Esophagus squamous epithelium (tissue), 5 donors: ENCODE data around the gene RGN. TPM values are rescaled to one million over a fixed set of nuclear protein-coding genes. Genes with fewer than 3 reads are reported as not detected.

Experiments used
- DNase-seq: peaks from one replicate; lab custom pipeline; 2025; lab: John Stamatoyannopoulos, UW
- H3K27ac ChIP-seq, 4 donors: fragments of 200-600 bp; sonication (generic); one replicate each; pipeline ENCODE4 v1.5.1; 2016 to 2019; ENCODE audit warnings: mild to moderate bottlenecking in 1 of 4
- H3K27me3 ChIP-seq, 4 donors: fragments of 200-600 bp; sonication (generic); 1 replicate in 3 of 4; 2 replicates in 1 of 4; pipeline versions ENCODE4 v1.5.1 to v1.6.0; 2017 to 2021; ENCODE audit warnings: antibody characterized with exemption in 1 of 4
- H3K36me3 ChIP-seq, 3 donors: fragments of 200-600 bp; sonication (generic); one replicate each; pipeline ENCODE4 v1.5.1; 2016 to 2019
- H3K4me1 ChIP-seq, 3 donors: fragments of 200-600 bp; sonication (generic); one replicate each; pipeline ENCODE4 v1.5.1; 2017 to 2019
- H3K4me3 ChIP-seq, 4 donors: fragments of 200-600 bp; sonication (generic); 1 replicate in 3 of 4; 2 replicates in 1 of 4; pipeline ENCODE4 v1.5.1; 2016 to 2019; ENCODE audit warnings: mild to moderate bottlenecking in 2 of 4, moderate library complexity in 1 of 4
- H3K9me3 ChIP-seq, 3 donors: fragments of 200-600 bp; sonication (generic); one replicate each; pipeline ENCODE4 v1.5.1; 2016 to 2019
- POLR2A ChIP-seq, 4 donors: fragments of 450-650 bp; IDR thresholded peaks; one replicate each; pipeline ENCODE4 v1.6.1; 2017; ENCODE audit warnings: antibody characterized with exemption in 4 of 4, mild to moderate bottlenecking in 4 of 4, moderate library complexity in 3 of 4
- WGBS, 2 donors: methylation state at CpG; one replicate each; pipeline ENCODE4 v1.1.5; 2018; 5-methylcytosine and 5-hydroxymethylcytosine counted together
- intact Hi-C: fragments of 100-400 bp; cut with DNase I; formaldehyde crosslinking; loops from one replicate; pipeline ENCODE4 v1.15.0; 2022
- total RNA-seq, 4 donors: library from RNA; depleted of rRNA; stranded (reverse); fragments of >200 nt; gene quantifications; one replicate each; pipeline ENCODE4 v1.1.0, GENCODE V29; 2016
- TF ChIP-seq, protein P1 (sequence below), 6 experiments: fragments of 450-650 bp in 4 of 6; fragments of 200-600 bp in 2 of 6; sonication (generic) in 2 of 6; IDR thresholded peaks; one replicate each; pipeline ENCODE4 v1.5.1; 2016 to 2019; ENCODE audit warnings: antibody characterized with exemption in 6 of 6, mild to moderate bottlenecking in 4 of 6, moderate library complexity in 4 of 6
- donor health status: DM: yes; HTN: yes; CAD: no.

Gene RGN
- total RNA-seq, 4 donors from 2014 or later, result 0.44 to 3.8 (median 0.75) TPM; not detected in 1

- H3K27me3 ChIP-seq, result no peaks in the 10 kb centered on the region
These were observed 17.5 kb upstream of the RGN start for GRCh38 chrX:47060708-47061107.

GRCh38 chrX:47061238-47061919 lies 16.9 kb upstream of the RGN start:
- no peak for TF ChIP-seq POLR2A (IDR thresholded peaks at IDR 0.05)
- TF ChIP-seq, protein P1, sequence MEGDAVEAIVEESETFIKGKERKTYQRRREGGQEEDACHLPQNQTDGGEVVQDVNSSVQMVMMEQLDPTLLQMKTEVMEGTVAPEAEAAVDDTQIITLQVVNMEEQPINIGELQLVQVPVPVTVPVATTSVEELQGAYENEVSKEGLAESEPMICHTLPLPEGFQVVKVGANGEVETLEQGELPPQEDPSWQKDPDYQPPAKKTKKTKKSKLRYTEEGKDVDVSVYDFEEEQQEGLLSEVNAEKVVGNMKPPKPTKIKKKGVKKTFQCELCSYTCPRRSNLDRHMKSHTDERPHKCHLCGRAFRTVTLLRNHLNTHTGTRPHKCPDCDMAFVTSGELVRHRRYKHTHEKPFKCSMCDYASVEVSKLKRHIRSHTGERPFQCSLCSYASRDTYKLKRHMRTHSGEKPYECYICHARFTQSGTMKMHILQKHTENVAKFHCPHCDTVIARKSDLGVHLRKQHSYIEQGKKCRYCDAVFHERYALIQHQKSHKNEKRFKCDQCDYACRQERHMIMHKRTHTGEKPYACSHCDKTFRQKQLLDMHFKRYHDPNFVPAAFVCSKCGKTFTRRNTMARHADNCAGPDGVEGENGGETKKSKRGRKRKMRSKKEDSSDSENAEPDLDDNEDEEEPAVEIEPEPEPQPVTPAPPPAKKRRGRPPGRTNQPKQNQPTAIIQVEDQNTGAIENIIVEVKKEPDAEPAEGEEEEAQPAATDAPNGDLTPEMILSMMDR (IDR thresholded peaks at IDR 0.05), result no peak

More at GRCh38 chrX:47060708-47061107, 17.5 kb upstream of the RGN start:
- 53 to 55% methylated on average over 2 of the region's 2 CpGs for WGBS, 2 donors
- intact Hi-C loops, result no loop called here
- Histone ChIP-seq H3K27ac (no peak overlapping the region), H3K36me3 (peaks cover 0 to 21% (median 0%) of the 10 kb centered on the region in 3 donors), H3K4me3 (no peak overlapping the region), H3K9me3 (no peaks in the 10 kb centered on the region), H3K4me1 (no peaks in the 10 kb centered on the region)
- TF ChIP-seq, protein P1 (IDR thresholded peaks at IDR 0.05), result no peak
- no peak for TF ChIP-seq POLR2A (IDR thresholded peaks at IDR 0.05)
- no peak for DNase-seq

GRCh38 chrX:47063179-47063578 lies 15.1 kb upstream of the RGN start:
- H3K27ac ChIP-seq, result no peak overlapping the region
- H3K9me3 ChIP-seq, result no peaks in the 10 kb centered on the region
- 44 to 100% methylated on average over 1 to 2 of the region's 2 CpGs for WGBS, 2 donors
- no peak for TF ChIP-seq POLR2A (IDR thresholded peaks at IDR 0.05)
- TF ChIP-seq, protein P1 (IDR thresholded peaks at IDR 0.05), result no peak
- H3K27me3 ChIP-seq, result no peaks in the 10 kb centered on the region
- no peaks in the 10 kb centered on the region for H3K4me1 ChIP-seq
- H3K4me3 ChIP-seq, result no peak overlapping the region
- H3K36me3 ChIP-seq, result peaks cover 0 to 13% (median 0%) of the 10 kb centered on the region in 3 donors
- intact Hi-C loops, result no loop called here
- no peak for DNase-seq

More at GRCh38 chrX:47061238-47061919, 16.9 kb upstream of the RGN start:
- no peak for DNase-seq
- Histone ChIP-seq H3K4me1 (no peaks in the 10 kb centered on the region), H3K27me3 (no peaks in the 10 kb centered on the region), H3K4me3 (no peak overlapping the region), H3K27ac (no peak overlapping the region), H3K36me3 (peaks cover 0 to 21% (median 0%) of the 10 kb centered on the region in 3 donors), H3K9me3 (no peaks in the 10 kb centered on the region)
- 75 to 100% methylated on average over 2 of the region's 2 CpGs for WGBS, 2 donors
- intact Hi-C loops, result no loop called here

DNA sequence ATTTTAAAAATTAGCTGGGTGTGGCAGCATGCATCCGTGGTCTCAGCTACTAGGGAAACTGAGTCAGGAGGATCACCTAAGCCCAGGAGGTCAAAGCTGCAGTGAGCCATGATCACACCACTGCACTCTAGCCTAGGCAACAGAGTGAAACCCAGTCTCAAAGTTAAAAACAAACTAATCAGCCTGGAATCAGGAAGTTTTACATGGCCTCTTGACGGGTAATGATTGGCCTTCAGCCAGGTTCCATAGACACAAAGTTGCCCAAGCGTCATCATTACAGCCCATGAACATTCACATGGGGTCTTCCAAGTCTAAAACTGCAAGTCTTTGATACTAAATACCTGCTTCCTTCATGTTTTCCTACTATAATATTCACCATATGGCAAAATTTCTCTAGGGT lies 10.0 kb upstream of the RGN start:
- Histone ChIP-seq H3K4me3 (no peak overlapping the region), H3K36me3 (no peaks in the 10 kb centered on the region), H3K9me3 (no peaks in the 10 kb centered on the region), H3K27ac (no peak overlapping the region), H3K27me3 (no peaks in the 10 kb centered on the region), H3K4me1 (no peaks in the 10 kb centered on the region)
- WGBS, 2 donors, result 74 to 83% methylated on average over 2 to 3 of the region's 3 CpGs
- TF ChIP-seq, protein P1 (IDR thresholded peaks at IDR 0.05), result no peak
- no peak for TF ChIP-seq POLR2A (IDR thresholded peaks at IDR 0.05)
- intact Hi-C loops, result no loop called here
- no peak for DNase-seq

DNA sequence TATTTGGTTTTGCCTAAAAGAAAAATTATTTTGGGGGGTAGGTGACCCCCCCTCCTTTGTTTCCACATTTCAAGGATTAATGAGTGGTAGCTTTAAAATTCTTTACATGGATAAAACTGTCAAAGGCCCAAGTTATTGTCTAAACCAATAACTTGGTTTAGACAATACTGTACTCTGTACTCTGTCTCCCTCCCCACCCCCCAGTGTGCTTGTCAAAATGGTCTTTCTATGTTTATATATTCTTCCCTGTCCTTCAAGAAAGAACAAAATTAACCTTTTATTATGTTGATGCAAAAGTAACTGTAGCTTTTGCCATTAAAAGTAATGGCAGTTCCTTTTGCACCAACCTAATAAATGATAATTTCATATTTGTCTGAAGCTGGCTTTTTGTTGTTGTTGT lies 9.5 kb upstream of the RGN start:
- Histone ChIP-seq H3K9me3 (no peaks in the 10 kb centered on the region), H3K4me1 (no peaks in the 10 kb centered on the region), H3K36me3 (no peaks in the 10 kb centered on the region), H3K27ac (no peak overlapping the region), H3K27me3 (no peaks in the 10 kb centered on the region), H3K4me3 (no peak overlapping the region)
- intact Hi-C loops, result no loop called here
- TF ChIP-seq POLR2A (IDR thresholded peaks at IDR 0.05), result no peak
- TF ChIP-seq, protein P1 (IDR thresholded peaks at IDR 0.05), result no peak
- no peak for DNase-seq
